Activated naive CD4-positive, alpha-beta T cell treated with anti-CD3 and anti-CD28 coated beads, Interleukin-2, amount 10 ng/mL, durations not matched to agents 7 days and 5 days (primary cell): ENCODE data around the gene CTNNA2.

Experiments
- CTCF ChIA-PET: fragments of 350-600 bp; sonication (Branson Sonifier 250); formaldehyde crosslinking; loops from one replicate; lab custom pipeline; 2021; ENCODE audit warnings: antibody characterized with exemption; lab: Charles Lee
- DNase-seq: peaks from one replicate; pipeline ENCODE4 v3.0.0-alpha.2; 2020
- H3K27ac Mint-ChIP-seq: one replicate; pipeline ENCODE4 v1.8.0; 2021; ENCODE audit warnings: mild to moderate bottlenecking, moderate library complexity, mixed read lengths
- H3K27me3 Mint-ChIP-seq: one replicate; pipeline ENCODE4 v1.8.0; 2021; ENCODE audit warnings: mild to moderate bottlenecking, mixed read lengths
- H3K36me3 Mint-ChIP-seq: one replicate; pipeline ENCODE4 v1.8.0; 2021; ENCODE audit warnings: mixed read lengths
- H3K4me1 Mint-ChIP-seq: one replicate; pipeline ENCODE4 v1.8.0; 2021; ENCODE audit warnings: mixed read lengths
- H3K4me3 Mint-ChIP-seq: one replicate; pipeline ENCODE4 v1.8.0; 2021; ENCODE audit warnings: mild to moderate bottlenecking, moderate library complexity, mixed read lengths
- H3K9me3 Mint-ChIP-seq: one replicate; pipeline ENCODE4 v1.8.0; 2021; ENCODE audit warnings: mixed read lengths

Gene CTNNA2

DNA sequence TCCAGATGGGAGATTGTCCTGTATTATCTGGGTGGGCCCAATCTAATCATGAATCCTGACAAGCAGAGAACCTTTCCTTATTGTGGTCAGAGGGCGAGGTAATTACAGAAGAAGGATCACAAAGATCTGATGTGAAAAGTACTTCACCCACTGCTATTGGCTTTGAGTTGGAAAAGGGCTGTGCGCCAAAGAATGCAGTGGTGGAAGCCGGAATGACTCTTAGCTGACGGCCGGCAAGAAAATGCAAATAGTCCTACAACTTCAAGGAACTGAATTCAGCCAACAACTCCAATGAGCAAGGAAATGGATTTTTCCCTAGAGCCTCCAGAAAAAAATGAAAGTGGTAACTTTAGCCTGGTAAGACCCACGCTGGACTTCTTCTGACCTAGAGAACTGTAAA is 67.3 kb downstream of the CTNNA2 start:
- Mint-ChIP-seq H3K27me3 (no peaks in the 10 kb centered on the region), H3K36me3 (no peaks in the 10 kb centered on the region), H3K4me1 (no peaks in the 10 kb centered on the region), H3K27ac (no peak overlapping the region), H3K9me3 (peaks cover 3% of the 10 kb centered on the region), H3K4me3 (no peak overlapping the region)
- DNase-seq: no peak
- CTCF ChIA-PET: interaction anchor here (0.6 kb wide), 1 partner anchor 41 kb away, joined by 3 read pairs; no protein-coding TSS in a partner anchor

DNA sequence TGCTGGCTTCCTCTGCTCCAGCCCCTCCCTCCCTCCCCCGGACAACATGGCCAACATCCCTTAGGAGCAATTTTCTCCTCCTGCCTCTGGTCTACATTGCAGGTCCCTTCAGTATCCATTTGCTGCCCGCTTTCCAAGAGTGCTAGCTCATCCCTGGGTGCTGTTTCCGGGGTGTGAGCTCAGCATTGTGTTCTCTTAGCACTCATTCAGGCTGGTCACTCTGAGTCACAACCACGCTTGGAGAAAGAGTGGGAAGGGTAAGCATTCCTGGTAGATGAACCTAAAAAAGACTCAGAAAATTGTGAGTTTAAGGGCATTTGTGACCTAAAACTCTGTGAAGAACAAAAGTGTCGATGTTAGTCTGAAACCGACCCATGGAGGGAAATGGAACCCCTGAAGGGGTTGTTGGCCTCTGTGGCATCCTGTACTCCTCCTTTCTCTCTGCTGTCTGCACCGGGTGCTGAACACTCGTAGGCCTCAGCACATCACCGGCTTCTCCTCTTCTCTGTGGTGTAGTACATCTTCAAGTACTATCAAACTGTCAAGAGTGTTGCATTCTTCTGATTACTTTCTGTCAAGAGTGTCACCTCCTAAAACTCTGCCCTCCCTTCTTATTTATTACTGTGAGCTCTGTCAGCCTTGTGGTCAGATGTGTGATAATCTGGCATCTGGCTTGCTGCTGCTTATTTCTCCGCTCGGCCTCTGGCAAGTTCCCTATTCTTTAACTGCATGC is 73.0 kb downstream of the CTNNA2 start:
- CTCF ChIA-PET: no interaction called here
- no peaks in the 10 kb centered on the region for H3K36me3 Mint-ChIP-seq
- no peaks in the 10 kb centered on the region for H3K27me3 Mint-ChIP-seq
- no peak overlapping the region for H3K27ac Mint-ChIP-seq
- H3K9me3 Mint-ChIP-seq: peaks cover 15% of the 10 kb centered on the region
- no peak for DNase-seq
- no peak overlapping the region for H3K4me3 Mint-ChIP-seq
- H3K4me1 Mint-ChIP-seq: no peaks in the 10 kb centered on the region

DNA sequence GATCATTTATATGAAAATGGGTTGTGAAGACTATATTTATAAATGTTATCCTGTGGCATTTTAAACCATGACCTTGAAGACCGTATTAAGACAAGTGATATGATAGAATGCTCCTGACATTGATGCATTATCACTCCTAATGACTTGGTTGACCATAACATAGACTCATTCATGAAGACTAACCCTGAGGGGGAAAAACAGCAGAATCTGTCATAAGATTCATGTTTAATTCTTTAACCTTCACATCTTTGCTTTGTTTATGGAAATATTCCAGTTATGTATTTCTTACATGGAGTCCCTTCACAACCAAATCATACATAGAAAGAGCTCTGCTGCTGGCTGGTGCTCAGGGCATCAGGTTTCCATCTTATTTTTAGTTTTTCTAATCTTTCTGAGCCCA is 78.4 kb downstream of the CTNNA2 start:
- no peak overlapping the region for H3K27ac Mint-ChIP-seq
- no peaks in the 10 kb centered on the region for H3K4me1 Mint-ChIP-seq
- no peak overlapping the region for H3K4me3 Mint-ChIP-seq
- no peak for DNase-seq
- H3K9me3 Mint-ChIP-seq: peaks cover 20% of the 10 kb centered on the region
- no peaks in the 10 kb centered on the region for H3K27me3 Mint-ChIP-seq
- no peaks in the 10 kb centered on the region for H3K36me3 Mint-ChIP-seq
- CTCF ChIA-PET: no interaction called here

DNA sequence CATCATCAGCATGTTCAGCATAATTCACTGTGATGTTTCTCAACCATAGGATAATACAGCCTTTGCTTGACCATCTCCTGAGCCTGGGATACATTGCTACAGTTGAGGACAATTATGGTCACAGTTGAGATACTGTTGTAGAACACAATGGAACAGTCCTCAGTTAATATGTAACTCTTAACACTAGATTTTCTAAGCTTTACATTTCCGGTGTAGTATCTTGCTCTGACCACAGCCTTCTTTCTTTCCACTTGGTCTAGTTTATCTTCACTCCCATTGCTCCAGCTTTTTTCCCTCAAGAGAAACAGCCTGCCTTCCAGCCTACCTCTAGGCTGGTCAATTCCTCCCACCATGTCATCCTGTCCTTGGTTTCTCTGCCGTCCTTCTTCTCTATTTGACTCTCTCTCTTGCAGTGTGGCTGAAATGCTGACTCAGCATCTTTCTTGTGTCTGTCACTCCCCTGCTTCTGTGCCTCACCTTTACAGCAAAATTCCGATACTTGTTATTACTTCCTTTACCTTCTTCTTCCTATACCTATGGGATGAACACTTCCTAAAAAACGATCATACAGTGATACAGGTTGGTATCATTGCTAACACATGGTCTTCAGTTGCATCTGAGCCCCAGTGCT is 80.5 kb downstream of the CTNNA2 start:
- CTCF ChIA-PET: no interaction called here
- H3K4me3 Mint-ChIP-seq: no peak overlapping the region
- no peaks in the 10 kb centered on the region for H3K27me3 Mint-ChIP-seq
- H3K4me1 Mint-ChIP-seq: no peaks in the 10 kb centered on the region
- H3K36me3 Mint-ChIP-seq: no peaks in the 10 kb centered on the region
- peaks cover 10% of the 10 kb centered on the region for H3K9me3 Mint-ChIP-seq
- no peak overlapping the region for H3K27ac Mint-ChIP-seq
- no peak for DNase-seq

DNA sequence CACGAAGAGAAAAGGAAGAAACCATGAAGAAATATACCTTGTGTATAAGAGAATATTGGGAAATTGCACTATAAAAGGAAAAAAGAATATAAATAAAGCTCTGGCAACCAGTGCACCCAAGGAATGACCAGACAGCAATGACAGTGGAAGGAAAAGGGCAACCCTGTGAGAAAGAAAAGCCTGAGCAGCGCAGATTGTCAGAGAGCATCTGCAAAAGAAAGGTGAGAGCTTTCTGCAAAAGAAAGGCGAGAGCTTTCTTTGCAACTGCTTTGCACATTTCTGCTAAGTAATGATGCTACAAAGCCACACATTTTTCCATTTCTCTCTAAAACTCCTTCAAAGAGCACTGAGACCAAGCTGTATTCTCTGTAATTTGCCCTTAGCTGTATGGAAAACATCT is 83.6 kb downstream of the CTNNA2 start:
- H3K27ac Mint-ChIP-seq: no peak overlapping the region
- no peaks in the 10 kb centered on the region for H3K27me3 Mint-ChIP-seq
- CTCF ChIA-PET: no interaction called here
- H3K4me1 Mint-ChIP-seq: no peaks in the 10 kb centered on the region
- DNase-seq: no peak
- peaks cover 10% of the 10 kb centered on the region for H3K9me3 Mint-ChIP-seq
- H3K4me3 Mint-ChIP-seq: no peak overlapping the region
- no peaks in the 10 kb centered on the region for H3K36me3 Mint-ChIP-seq

DNA sequence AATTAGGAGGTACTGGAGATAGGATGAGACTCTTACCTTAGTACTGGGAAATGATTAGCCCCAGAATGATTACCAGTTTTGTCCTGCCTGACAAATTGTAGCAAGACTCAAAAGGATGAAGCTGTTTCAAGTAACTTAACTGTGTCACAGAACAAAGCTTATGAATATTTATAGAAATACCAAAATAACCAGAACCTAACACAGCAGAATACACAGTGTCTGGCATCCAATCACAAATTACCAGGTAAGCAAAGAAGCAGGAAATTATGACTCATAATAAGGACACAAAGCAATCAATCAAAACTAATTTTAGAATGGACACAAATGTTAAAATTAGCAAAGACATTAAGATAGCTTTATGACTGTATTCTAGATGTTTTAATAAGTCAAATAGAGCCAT is 91.9 kb downstream of the CTNNA2 start:
- Mint-ChIP-seq H3K4me3 (no peak overlapping the region), H3K9me3 (peaks cover 7% of the 10 kb centered on the region), H3K4me1 (no peaks in the 10 kb centered on the region), H3K36me3 (no peaks in the 10 kb centered on the region), H3K27me3 (no peaks in the 10 kb centered on the region), H3K27ac (no peak overlapping the region)
- no peak for DNase-seq
- CTCF ChIA-PET: no interaction called here

DNA sequence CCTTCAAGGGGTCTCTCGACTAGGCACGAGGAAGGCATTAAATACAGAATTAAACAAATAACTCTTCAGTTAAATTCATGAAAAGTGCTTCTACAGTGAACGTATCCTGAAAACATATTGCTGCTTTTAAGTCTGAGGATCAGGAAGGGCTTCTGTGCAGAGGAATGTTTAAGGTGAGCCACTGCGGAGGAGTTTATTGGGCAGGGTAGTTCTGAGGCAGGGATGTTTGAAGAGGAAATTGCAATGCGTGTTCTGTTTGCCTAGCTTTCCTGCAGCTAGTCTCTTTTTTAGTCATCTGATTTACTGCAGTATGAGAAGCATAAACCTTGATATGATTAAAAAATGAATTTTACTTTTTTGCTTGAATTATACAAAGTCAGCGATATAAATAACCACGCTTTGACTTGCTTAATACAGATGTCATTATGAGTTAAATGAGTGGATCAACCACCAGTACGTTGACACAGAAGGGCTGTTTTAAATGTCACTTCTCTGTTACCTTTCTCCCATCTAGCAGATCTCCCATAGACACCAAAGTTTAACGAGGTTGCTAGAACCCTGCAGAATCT is 98.7 kb downstream of the CTNNA2 start:
- CTCF ChIA-PET: no interaction called here
- Mint-ChIP-seq H3K4me1 (no peaks in the 10 kb centered on the region), H3K27me3 (no peaks in the 10 kb centered on the region), H3K4me3 (no peak overlapping the region), H3K9me3 (peaks cover 4% of the 10 kb centered on the region), H3K27ac (no peak overlapping the region), H3K36me3 (no peaks in the 10 kb centered on the region)
- no peak for DNase-seq

DNA sequence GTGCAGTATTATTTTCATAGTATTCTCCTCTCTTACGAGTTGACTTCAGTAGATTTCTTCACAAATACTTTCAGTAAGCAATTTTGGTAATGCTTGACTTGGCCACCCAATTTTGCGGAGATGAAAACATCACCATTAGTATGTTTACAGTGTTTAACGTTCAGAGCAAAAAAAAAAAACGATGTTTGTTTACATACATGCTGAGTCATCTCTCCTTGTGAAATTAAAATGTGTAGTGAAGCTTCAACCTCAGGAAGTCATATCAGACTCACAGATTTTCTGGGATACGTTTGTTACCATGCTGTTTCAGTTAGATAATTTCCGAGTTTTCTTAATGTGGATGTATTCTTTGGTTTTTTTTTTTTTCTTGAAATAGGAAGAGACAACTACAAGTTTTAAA is 100.1 kb downstream of the CTNNA2 start:
- Mint-ChIP-seq H3K4me1 (no peaks in the 10 kb centered on the region), H3K9me3 (peaks cover 6% of the 10 kb centered on the region), H3K4me3 (no peak overlapping the region), H3K36me3 (no peaks in the 10 kb centered on the region), H3K27me3 (no peaks in the 10 kb centered on the region), H3K27ac (no peak overlapping the region)
- CTCF ChIA-PET: no interaction called here
- no peak for DNase-seq

DNA sequence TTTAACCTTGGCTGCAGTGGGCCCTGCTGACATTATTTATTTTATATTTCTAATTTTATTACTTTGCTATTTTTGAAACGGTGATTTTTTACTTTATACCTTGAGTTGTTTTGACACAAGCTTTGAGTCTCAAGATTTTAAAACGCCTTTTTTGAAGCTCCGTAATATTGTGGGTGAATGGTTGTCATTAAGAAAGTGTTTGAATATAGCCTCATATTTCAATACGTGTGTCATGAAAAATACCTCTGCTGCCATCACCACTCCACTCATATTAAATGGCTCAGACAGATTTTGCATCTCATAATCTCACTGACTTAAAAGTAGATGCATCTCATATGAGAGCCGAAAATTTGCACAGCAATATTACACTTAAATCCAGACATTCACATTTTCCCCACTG is 106.6 kb downstream of the CTNNA2 start:
- no peak for DNase-seq
- Mint-ChIP-seq H3K27ac (no peak overlapping the region), H3K4me1 (no peaks in the 10 kb centered on the region), H3K36me3 (no peaks in the 10 kb centered on the region), H3K4me3 (no peak overlapping the region), H3K27me3 (no peaks in the 10 kb centered on the region), H3K9me3 (peaks cover 8% of the 10 kb centered on the region)
- CTCF ChIA-PET: no interaction called here

DNA sequence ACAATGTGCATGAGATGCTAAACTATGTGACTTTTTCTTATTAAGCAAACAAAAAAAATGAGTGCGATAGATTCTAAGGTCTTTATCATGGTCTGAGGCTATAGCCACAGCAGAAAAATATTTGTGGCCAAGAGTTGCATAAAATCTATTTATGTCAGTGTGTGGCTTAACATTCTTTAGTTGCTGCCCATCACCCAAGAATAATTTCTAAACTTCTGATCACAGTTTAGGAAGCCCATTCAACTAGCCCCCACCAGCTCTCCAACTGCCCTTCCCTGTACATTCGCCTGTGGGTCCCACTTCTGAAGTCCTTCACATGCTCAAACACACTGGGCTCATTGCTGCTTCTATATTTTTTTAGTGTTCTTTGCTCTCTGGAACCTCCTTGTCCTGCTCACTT is 107.1 kb downstream of the CTNNA2 start:
- Mint-ChIP-seq H3K4me1 (no peaks in the 10 kb centered on the region), H3K9me3 (peaks cover 8% of the 10 kb centered on the region), H3K27ac (no peak overlapping the region), H3K4me3 (no peak overlapping the region), H3K27me3 (no peaks in the 10 kb centered on the region), H3K36me3 (no peaks in the 10 kb centered on the region)
- CTCF ChIA-PET: no interaction called here
- no peak for DNase-seq

DNA sequence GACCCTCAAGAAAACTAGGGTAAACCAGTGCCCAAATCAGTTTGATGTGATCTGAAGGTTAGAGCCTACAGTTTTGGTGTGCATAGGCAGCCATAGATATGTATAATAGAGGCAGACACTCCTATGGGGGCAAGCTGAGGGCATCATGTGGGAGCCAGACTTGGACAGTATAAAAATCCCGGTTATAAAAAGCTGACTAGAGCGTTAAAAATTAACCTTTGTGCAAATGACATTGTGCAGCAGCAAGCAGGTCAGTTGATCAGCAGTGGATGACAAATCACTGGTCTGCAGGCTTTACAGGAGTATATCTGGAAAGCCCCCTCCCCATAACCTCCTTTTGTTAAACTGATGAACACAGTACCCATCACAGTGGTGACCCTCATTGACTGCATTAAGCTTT is 107.8 kb downstream of the CTNNA2 start:
- H3K4me1 Mint-ChIP-seq: no peaks in the 10 kb centered on the region
- peaks cover 8% of the 10 kb centered on the region for H3K9me3 Mint-ChIP-seq
- CTCF ChIA-PET: no interaction called here
- H3K27me3 Mint-ChIP-seq: no peaks in the 10 kb centered on the region
- no peak for DNase-seq
- H3K4me3 Mint-ChIP-seq: no peak overlapping the region
- H3K27ac Mint-ChIP-seq: no peak overlapping the region
- no peaks in the 10 kb centered on the region for H3K36me3 Mint-ChIP-seq

DNA sequence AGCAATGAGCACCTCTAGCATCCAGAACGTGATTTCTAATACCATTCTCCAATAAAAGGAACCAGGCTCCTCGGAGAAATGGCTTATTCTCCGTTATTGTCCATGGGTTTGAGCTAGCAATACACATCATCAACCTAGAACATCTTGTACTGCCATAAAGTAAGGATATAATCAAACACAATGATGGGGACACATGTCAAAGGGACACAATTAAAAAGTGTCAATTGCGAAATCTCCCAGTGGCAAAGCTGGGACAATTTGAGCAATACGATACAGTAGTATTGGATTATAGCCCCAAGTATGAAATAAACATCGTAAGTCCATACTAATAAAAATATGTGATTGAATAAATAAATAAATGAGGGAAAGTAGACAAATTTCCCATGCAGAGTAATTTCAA is 108.4 kb downstream of the CTNNA2 start:
- CTCF ChIA-PET: interaction anchor here (0.8 kb wide), 1 partner anchor 41 kb away, joined by 3 read pairs; no protein-coding TSS in a partner anchor
- no peaks in the 10 kb centered on the region for H3K4me1 Mint-ChIP-seq
- H3K27me3 Mint-ChIP-seq: no peaks in the 10 kb centered on the region
- H3K36me3 Mint-ChIP-seq: no peaks in the 10 kb centered on the region
- no peak overlapping the region for H3K4me3 Mint-ChIP-seq
- no peak overlapping the region for H3K27ac Mint-ChIP-seq
- H3K9me3 Mint-ChIP-seq: peaks cover 8% of the 10 kb centered on the region
- no peak for DNase-seq

DNA sequence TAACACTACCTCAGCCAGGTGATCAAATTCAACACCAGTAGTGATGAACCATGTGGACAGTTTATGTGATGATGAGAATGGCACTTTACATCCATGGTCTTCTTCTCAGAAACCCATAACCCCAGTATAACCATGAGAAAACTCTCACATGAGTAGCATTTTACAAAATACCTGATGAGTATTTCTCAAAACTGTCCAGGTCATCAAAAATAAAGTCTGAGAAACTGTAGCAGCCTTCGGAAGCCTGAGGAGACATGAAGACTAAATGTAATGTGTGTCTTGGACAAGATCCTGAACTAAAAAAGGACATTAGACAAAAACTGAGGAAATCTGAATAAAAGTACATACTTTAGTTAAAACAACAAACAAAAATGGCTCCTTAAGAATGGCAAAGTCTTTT is 108.9 kb downstream of the CTNNA2 start:
- H3K36me3 Mint-ChIP-seq: no peaks in the 10 kb centered on the region
- CTCF ChIA-PET: interaction anchor here (0.8 kb wide), 1 partner anchor 41 kb away, joined by 3 read pairs; no protein-coding TSS in a partner anchor
- peaks cover 11% of the 10 kb centered on the region for H3K9me3 Mint-ChIP-seq
- DNase-seq: no peak
- H3K4me3 Mint-ChIP-seq: no peak overlapping the region
- no peaks in the 10 kb centered on the region for H3K27me3 Mint-ChIP-seq
- no peak overlapping the region for H3K27ac Mint-ChIP-seq
- H3K4me1 Mint-ChIP-seq: no peaks in the 10 kb centered on the region

DNA sequence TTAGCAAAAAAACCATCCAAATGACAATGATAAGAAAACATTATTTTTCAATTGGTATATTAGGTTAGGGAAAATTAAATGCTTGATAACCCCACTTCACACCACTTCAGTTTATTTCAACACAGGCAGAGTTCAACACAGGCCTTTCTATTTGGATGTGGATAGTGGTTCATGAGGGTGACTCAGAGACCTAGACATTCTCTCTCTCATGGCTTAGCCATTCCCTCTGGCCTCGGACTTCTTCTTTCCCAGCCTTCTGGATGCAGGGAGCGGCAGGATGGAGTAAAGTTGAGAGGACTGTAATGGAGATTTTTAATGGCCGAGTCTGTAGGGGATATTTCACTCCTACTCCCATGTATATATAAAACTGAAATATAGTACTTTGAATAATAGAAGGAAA is 109.7 kb downstream of the CTNNA2 start:
- no peaks in the 10 kb centered on the region for H3K4me1 Mint-ChIP-seq
- no peak overlapping the region for H3K4me3 Mint-ChIP-seq
- no peak for DNase-seq
- H3K27ac Mint-ChIP-seq: no peak overlapping the region
- no peaks in the 10 kb centered on the region for H3K27me3 Mint-ChIP-seq
- peaks cover 9% of the 10 kb centered on the region for H3K9me3 Mint-ChIP-seq
- no peaks in the 10 kb centered on the region for H3K36me3 Mint-ChIP-seq
- CTCF ChIA-PET: no interaction called here

DNA sequence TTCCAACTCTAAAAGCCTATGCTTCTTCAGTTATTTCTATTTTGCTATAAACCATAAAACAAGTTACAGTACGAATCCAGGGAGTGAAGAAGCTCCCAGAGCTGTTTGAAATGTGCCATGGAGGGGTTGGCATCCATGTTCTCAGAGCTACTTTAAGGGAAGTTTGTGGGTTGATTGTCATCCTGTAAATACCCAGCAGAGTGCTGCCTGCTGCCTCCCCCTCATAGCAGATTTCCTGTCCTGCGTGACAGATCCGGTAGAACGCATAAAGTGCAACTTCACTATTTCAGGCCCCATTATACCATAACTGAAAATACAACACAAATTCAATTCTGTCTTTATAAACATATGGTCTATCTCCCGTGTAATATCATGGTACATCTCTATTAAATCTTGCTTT is 114.4 kb downstream of the CTNNA2 start:
- H3K36me3 Mint-ChIP-seq: no peaks in the 10 kb centered on the region
- no peak overlapping the region for H3K4me3 Mint-ChIP-seq
- H3K4me1 Mint-ChIP-seq: no peaks in the 10 kb centered on the region
- H3K9me3 Mint-ChIP-seq: peaks cover 9% of the 10 kb centered on the region
- H3K27ac Mint-ChIP-seq: no peak overlapping the region
- no peak for DNase-seq
- CTCF ChIA-PET: no interaction called here
- H3K27me3 Mint-ChIP-seq: no peaks in the 10 kb centered on the region
